Peyer's patch (tissue), 4 donors: ENCODE measurements around the gene SCML2. TPM values are rescaled to one million over a fixed set of nuclear protein-coding genes. Genes with fewer than 3 reads are reported as not detected.

ENCODE experiments used
- DNase-seq, 3 donors: peaks; one replicate each; pipeline ENCODE4 v3.0.0-alpha.2; 2017 to 2019
- H3K27ac ChIP-seq, 4 donors: fragments of 200-600 bp; sonication (generic); one replicate each; pipeline ENCODE4 v1.5.1; 2016 to 2019
- H3K27me3 ChIP-seq, 2 donors: fragments of 200-600 bp; sonication (generic); one replicate each; pipeline ENCODE4 v1.5.1; 2019
- H3K36me3 ChIP-seq, 3 donors: fragments of 200-600 bp; sonication (generic); one replicate each; pipeline ENCODE4 v1.5.1; 2016 to 2019
- H3K4me1 ChIP-seq, 4 donors: fragments of 200-600 bp; sonication (generic); one replicate each; pipeline ENCODE4 v1.5.1; 2016 to 2019
- H3K4me3 ChIP-seq, 4 donors: fragments of 200-600 bp; sonication (generic); 1 replicate in 3 of 4; 2 replicates in 1 of 4; pipeline ENCODE4 v1.5.1; 2016 to 2019; ENCODE audit warnings: mild to moderate bottlenecking in 1 of 4
- H3K9me3 ChIP-seq, 4 donors: fragments of 200-600 bp; sonication (generic); one replicate each; pipeline ENCODE4 v1.5.1; 2016 to 2019; ENCODE audit warnings: mild to moderate bottlenecking in 1 of 4
- POLR2A ChIP-seq, 2 donors: fragments of 450-650 bp; IDR thresholded peaks; one replicate each; pipeline ENCODE4 v1.5.1; 2017; ENCODE audit warnings: antibody characterized with exemption in 2 of 2, mild to moderate bottlenecking in 2 of 2, moderate library complexity in 2 of 2
- total RNA-seq, 4 donors: library from RNA; depleted of rRNA; stranded (reverse); fragments of >200 nt; gene quantifications; one replicate each; pipeline ENCODE4 v1.1.0, GENCODE V29; 2016
- TF ChIP-seq, protein P1 (sequence below), 6 experiments: fragments of 450-650 bp in 4 of 6; fragments of 200-600 bp in 2 of 6; sonication (generic) in 1 of 6; IDR thresholded peaks; one replicate each; pipeline ENCODE4 v1.5.1; 2017 to 2019; ENCODE audit warnings: antibody characterized with exemption in 6 of 6, mild to moderate bottlenecking in 3 of 6, moderate library complexity in 1 of 6

The SCML2 gene
- total RNA-seq, 4 donors from 2014 or later, result 0.35 to 0.47 (median 0.40) TPM; not detected in 1

DNA sequence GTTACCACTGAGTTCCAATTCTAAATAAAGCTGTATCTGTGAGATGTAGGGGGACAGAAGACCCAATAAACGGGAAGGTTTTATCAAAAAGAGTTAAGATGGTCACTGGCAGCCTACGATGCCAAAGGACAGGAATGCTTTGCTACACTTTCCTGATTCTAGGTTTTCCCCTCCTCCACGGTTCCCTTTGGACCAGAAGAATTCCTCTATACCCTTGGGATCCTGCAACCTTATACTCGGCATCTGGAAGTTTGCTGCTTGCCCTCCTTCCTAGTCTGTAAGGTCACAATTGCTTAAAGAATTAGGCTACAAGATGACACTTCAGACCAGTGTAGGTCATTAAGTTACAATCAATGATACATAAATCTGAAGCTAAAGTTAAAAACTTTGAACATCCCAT is 64.3 kb downstream of the SCML2 start:
- no peaks in the 10 kb centered on the region for H3K27me3 ChIP-seq
- no peak overlapping the region for H3K27ac ChIP-seq
- H3K9me3 ChIP-seq, result no peaks in the 10 kb centered on the region
- no peak overlapping the region for H3K4me3 ChIP-seq
- H3K4me1 ChIP-seq, result no peaks in the 10 kb centered on the region
- H3K36me3 ChIP-seq, result no peaks in the 10 kb centered on the region
- TF ChIP-seq, protein P1, sequence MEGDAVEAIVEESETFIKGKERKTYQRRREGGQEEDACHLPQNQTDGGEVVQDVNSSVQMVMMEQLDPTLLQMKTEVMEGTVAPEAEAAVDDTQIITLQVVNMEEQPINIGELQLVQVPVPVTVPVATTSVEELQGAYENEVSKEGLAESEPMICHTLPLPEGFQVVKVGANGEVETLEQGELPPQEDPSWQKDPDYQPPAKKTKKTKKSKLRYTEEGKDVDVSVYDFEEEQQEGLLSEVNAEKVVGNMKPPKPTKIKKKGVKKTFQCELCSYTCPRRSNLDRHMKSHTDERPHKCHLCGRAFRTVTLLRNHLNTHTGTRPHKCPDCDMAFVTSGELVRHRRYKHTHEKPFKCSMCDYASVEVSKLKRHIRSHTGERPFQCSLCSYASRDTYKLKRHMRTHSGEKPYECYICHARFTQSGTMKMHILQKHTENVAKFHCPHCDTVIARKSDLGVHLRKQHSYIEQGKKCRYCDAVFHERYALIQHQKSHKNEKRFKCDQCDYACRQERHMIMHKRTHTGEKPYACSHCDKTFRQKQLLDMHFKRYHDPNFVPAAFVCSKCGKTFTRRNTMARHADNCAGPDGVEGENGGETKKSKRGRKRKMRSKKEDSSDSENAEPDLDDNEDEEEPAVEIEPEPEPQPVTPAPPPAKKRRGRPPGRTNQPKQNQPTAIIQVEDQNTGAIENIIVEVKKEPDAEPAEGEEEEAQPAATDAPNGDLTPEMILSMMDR (IDR thresholded peaks at IDR 0.05), result no peak
- TF ChIP-seq POLR2A (IDR thresholded peaks at IDR 0.05), result no peak
- no peak for DNase-seq

DNA sequence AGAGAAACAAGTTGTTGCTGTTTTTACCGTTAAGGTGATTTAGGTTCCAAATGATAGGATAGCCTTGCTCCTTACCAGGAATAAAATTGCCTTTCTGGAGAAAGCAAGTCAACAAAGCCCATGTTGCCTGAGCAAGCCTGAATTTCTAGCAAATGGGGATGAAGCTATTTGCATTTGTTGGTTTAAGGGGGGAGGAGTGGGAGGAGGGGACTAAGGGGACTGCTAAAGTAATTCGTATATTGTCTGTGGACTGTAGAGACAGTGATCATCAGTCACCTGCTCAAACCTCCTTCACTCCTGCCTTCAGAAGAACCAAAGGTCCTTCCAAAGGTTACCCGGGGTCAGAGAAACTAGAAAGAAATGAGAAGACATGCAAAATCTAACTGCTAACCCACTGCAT is 65.8 kb downstream of the SCML2 start:
- no peak for DNase-seq
- H3K4me1 ChIP-seq, result no peaks in the 10 kb centered on the region
- no peak for TF ChIP-seq POLR2A (IDR thresholded peaks at IDR 0.05)
- TF ChIP-seq, protein P1 (IDR thresholded peaks at IDR 0.05), result no peak

DNA sequence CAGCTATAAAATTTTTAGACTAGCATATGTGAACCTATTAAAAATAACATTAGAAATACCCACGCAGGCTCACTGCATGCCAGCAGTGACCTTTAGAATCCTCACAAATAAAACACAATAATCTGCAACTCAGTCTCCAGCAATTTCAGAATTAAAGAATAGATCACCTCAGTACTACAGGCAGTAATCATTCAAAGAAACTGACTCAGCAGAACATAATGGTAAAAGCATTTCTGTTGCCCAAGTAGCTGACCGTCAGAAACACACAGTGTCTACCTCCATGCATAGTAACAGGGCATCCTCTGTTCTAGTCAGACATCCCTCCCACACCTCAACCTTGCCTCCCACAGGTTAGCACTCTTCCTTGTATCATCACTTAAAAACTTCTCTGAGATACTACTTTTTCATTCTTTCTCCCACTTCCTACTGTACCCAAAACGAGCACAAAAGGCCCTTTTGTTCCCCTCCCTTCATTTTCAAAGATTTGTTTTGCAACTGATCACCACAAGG is 68.1 kb downstream of the SCML2 start:
- Histone ChIP-seq H3K27ac (no peak overlapping the region), H3K27me3 (no peaks in the 10 kb centered on the region)
- TF ChIP-seq POLR2A (IDR thresholded peaks at IDR 0.05), result no peak

More for the DNA sequence above, 65.8 kb downstream of the SCML2 start:
- Histone ChIP-seq H3K4me3 (no peak overlapping the region), H3K36me3 (no peaks in the 10 kb centered on the region), H3K9me3 (no peaks in the 10 kb centered on the region), H3K27me3 (no peaks in the 10 kb centered on the region), H3K27ac (no peak overlapping the region)

DNA sequence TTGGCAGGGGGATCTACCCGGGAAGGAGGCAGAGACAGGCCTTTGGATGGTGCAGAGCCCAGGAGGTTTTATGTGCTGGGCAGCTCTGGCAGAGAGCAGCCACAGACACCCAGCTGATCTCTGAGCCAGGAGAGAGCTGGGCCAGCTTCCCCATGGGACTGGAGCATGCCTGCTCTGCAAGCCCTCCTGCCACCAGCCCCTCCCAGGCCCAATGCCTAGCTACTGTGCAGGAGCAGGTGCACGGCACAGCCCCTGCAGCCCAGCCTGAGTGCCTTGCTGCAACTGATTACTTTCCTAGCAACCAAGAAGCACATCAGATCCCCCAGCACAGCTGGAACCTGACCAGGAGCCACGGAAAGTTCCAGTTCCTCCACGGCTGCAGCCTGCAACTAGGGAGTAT is 76.0 kb downstream of the SCML2 start:
- H3K4me3 ChIP-seq, result no peak overlapping the region
- H3K36me3 ChIP-seq, result no peaks in the 10 kb centered on the region
- no peak for DNase-seq
- TF ChIP-seq POLR2A (IDR thresholded peaks at IDR 0.05), result no peak
- TF ChIP-seq, protein P1 (IDR thresholded peaks at IDR 0.05), result no peak
- H3K9me3 ChIP-seq, result no peaks in the 10 kb centered on the region
- H3K4me1 ChIP-seq, result no peaks in the 10 kb centered on the region
- H3K27ac ChIP-seq, result no peak overlapping the region
- H3K27me3 ChIP-seq, result no peaks in the 10 kb centered on the region

More for the DNA sequence above, 68.1 kb downstream of the SCML2 start:
- Histone ChIP-seq H3K4me1 (no peaks in the 10 kb centered on the region), H3K36me3 (no peaks in the 10 kb centered on the region), H3K4me3 (no peak overlapping the region), H3K9me3 (no peaks in the 10 kb centered on the region)
- DNase-seq, result no peak

DNA sequence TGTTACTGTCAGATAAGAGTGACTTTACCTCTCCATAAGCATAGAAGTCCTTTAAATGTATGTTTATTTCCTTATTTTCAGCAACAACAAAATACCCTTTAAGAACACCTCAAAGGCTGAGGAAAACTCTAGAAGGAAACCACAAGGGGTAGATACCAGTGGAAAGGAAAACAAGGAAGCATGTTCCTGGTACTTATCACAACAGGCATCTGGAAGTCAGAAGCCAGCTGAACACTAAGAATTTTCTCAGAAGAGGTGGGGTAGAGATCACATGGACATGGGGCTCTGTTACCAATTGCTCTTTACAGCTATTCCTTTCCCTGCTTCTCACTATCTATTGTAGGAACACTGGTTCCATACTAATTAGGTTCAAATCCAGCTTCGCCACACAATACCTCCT is 82.3 kb downstream of the SCML2 start:
- no peak for DNase-seq
- TF ChIP-seq, protein P1 (IDR thresholded peaks at IDR 0.05), result no peak
- TF ChIP-seq POLR2A (IDR thresholded peaks at IDR 0.05), result no peak

DNA sequence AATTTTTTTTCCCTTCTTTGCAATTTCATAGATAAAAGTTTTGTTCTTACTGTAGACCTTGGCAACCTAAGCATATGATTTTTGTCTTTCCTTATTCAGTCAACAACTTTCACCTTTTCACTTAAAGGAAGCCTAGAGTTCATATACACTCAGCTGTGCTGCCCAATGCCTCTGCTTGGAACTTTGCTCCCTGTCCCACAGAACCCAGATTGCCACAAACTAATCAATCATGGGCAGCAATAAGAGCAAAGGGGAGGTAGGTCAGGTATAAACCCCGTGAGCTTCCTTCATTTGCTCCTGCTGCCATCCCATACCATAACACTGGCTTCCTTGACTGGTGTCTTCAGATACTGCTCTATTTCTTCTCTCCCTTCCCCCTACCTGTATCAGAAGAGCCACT is 82.8 kb downstream of the SCML2 start:
- DNase-seq, result no peak
- Histone ChIP-seq H3K27me3 (no peaks in the 10 kb centered on the region), H3K4me1 (no peaks in the 10 kb centered on the region), H3K27ac (no peak overlapping the region), H3K4me3 (no peak overlapping the region), H3K9me3 (no peaks in the 10 kb centered on the region), H3K36me3 (no peaks in the 10 kb centered on the region)
- no peak for TF ChIP-seq POLR2A (IDR thresholded peaks at IDR 0.05)
- TF ChIP-seq, protein P1 (IDR thresholded peaks at IDR 0.05), result no peak

More for the DNA sequence above, 82.3 kb downstream of the SCML2 start:
- no peaks in the 10 kb centered on the region for H3K9me3 ChIP-seq
- H3K4me3 ChIP-seq, result no peak overlapping the region
- H3K36me3 ChIP-seq, result no peaks in the 10 kb centered on the region
- no peaks in the 10 kb centered on the region for H3K4me1 ChIP-seq
- no peaks in the 10 kb centered on the region for H3K27me3 ChIP-seq
- H3K27ac ChIP-seq, result no peak overlapping the region
